Esophagus squamous epithelium (tissue), 5 donors: ENCODE data around the gene SCN5A. TPM values are rescaled to one million over a fixed set of nuclear protein-coding genes. Genes with fewer than 3 reads are reported as not detected.

Experiments used
- DNase-seq: peaks from one replicate; lab custom pipeline; 2025; lab: John Stamatoyannopoulos, UW
- H3K27ac ChIP-seq, 4 donors: fragments of 200-600 bp; sonication (generic); one replicate each; pipeline ENCODE4 v1.5.1; 2016 to 2019; ENCODE audit warnings: mild to moderate bottlenecking in 1 of 4
- H3K27me3 ChIP-seq, 4 donors: fragments of 200-600 bp; sonication (generic); 1 replicate in 3 of 4; 2 replicates in 1 of 4; pipeline versions ENCODE4 v1.5.1 to v1.6.0; 2017 to 2021; ENCODE audit warnings: antibody characterized with exemption in 1 of 4
- H3K36me3 ChIP-seq, 3 donors: fragments of 200-600 bp; sonication (generic); one replicate each; pipeline ENCODE4 v1.5.1; 2016 to 2019
- H3K4me1 ChIP-seq, 3 donors: fragments of 200-600 bp; sonication (generic); one replicate each; pipeline ENCODE4 v1.5.1; 2017 to 2019
- H3K4me3 ChIP-seq, 4 donors: fragments of 200-600 bp; sonication (generic); 1 replicate in 3 of 4; 2 replicates in 1 of 4; pipeline ENCODE4 v1.5.1; 2016 to 2019; ENCODE audit warnings: mild to moderate bottlenecking in 2 of 4, moderate library complexity in 1 of 4
- H3K9me3 ChIP-seq, 3 donors: fragments of 200-600 bp; sonication (generic); one replicate each; pipeline ENCODE4 v1.5.1; 2016 to 2019
- POLR2A ChIP-seq, 4 donors: fragments of 450-650 bp; IDR thresholded peaks; one replicate each; pipeline ENCODE4 v1.6.1; 2017; ENCODE audit warnings: antibody characterized with exemption in 4 of 4, mild to moderate bottlenecking in 4 of 4, moderate library complexity in 3 of 4
- WGBS, 2 donors: methylation state at CpG; one replicate each; pipeline ENCODE4 v1.1.5; 2018; 5-methylcytosine and 5-hydroxymethylcytosine counted together
- intact Hi-C: fragments of 100-400 bp; cut with DNase I; formaldehyde crosslinking; loops from one replicate; pipeline ENCODE4 v1.15.0; 2022
- total RNA-seq, 4 donors: library from RNA; depleted of rRNA; stranded (reverse); fragments of >200 nt; gene quantifications; one replicate each; pipeline ENCODE4 v1.1.0, GENCODE V29; 2016
- TF ChIP-seq, protein P1 (sequence below), 6 experiments: fragments of 450-650 bp in 4 of 6; fragments of 200-600 bp in 2 of 6; sonication (generic) in 2 of 6; IDR thresholded peaks; one replicate each; pipeline ENCODE4 v1.5.1; 2016 to 2019; ENCODE audit warnings: antibody characterized with exemption in 6 of 6, mild to moderate bottlenecking in 4 of 6, moderate library complexity in 4 of 6
- donor health status: DM: yes; HTN: yes; CAD: no.

SCN5A gene
- total RNA-seq, 4 donors from 2014 or later = 0.09 to 0.38 (median 0.18) TPM; not detected in 1

DNA sequence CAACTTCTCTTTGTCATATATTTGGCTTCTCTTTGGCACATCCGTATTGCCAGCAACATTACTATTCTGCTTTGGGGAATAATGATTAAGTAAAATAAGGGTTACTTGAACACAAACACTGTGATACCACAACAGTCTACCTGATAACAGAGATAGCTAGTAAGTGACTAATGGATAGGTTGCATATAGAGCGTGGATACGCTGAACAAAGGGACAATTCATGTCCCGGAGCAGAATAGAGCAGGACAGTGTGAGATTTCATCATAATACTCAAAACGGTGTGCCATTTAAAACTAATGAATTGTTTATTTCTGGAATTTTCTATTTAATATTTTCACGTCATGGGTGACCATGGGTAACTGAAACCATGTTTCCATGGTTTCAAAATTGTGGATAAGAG, 54.1 kb downstream of the SCN5A start:
- no peak for TF ChIP-seq POLR2A (IDR thresholded peaks at IDR 0.05)
- TF ChIP-seq, protein P1, sequence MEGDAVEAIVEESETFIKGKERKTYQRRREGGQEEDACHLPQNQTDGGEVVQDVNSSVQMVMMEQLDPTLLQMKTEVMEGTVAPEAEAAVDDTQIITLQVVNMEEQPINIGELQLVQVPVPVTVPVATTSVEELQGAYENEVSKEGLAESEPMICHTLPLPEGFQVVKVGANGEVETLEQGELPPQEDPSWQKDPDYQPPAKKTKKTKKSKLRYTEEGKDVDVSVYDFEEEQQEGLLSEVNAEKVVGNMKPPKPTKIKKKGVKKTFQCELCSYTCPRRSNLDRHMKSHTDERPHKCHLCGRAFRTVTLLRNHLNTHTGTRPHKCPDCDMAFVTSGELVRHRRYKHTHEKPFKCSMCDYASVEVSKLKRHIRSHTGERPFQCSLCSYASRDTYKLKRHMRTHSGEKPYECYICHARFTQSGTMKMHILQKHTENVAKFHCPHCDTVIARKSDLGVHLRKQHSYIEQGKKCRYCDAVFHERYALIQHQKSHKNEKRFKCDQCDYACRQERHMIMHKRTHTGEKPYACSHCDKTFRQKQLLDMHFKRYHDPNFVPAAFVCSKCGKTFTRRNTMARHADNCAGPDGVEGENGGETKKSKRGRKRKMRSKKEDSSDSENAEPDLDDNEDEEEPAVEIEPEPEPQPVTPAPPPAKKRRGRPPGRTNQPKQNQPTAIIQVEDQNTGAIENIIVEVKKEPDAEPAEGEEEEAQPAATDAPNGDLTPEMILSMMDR (IDR thresholded peaks at IDR 0.05) = no peak
- H3K27me3 ChIP-seq = no peaks in the 10 kb centered on the region
- WGBS, 2 donors = 74 to 77% methylated on average over 6 of the region's 6 CpGs
- intact Hi-C loops = no loop called here
- H3K36me3 ChIP-seq = no peaks in the 10 kb centered on the region
- DNase-seq = no peak
- H3K4me3 ChIP-seq = no peak overlapping the region
- no peak overlapping the region for H3K27ac ChIP-seq
- H3K9me3 ChIP-seq = no peaks in the 10 kb centered on the region
- H3K4me1 ChIP-seq = no peaks in the 10 kb centered on the region

DNA sequence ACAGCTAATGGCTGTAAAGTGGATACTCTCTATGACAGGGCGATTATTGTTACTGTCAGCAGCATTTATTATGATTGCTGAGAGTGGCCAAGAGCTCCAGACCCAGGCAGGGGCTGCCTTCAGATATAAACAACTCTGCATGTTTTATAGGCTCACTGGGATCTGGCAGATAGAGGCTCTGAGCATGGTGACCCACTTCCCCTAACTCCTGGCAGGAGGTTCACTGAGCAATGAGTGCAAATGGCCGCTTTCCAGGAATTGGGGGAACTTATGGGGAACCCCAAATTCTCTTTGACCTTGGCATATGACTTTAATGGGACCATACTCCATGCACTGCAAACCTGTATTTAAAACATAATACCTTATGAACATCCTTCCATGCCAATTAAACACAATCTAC, 59.0 kb downstream of the SCN5A start:
- H3K27me3 ChIP-seq = no peaks in the 10 kb centered on the region
- no peaks in the 10 kb centered on the region for H3K4me1 ChIP-seq
- no peak overlapping the region for H3K4me3 ChIP-seq
- DNase-seq = no peak
- H3K9me3 ChIP-seq = no peaks in the 10 kb centered on the region
- intact Hi-C loops = no loop called here
- TF ChIP-seq POLR2A (IDR thresholded peaks at IDR 0.05) = no peak
- TF ChIP-seq, protein P1 (IDR thresholded peaks at IDR 0.05) = no peak
- H3K36me3 ChIP-seq = no peaks in the 10 kb centered on the region
- 65 to 67% methylated on average over 2 of the region's 2 CpGs for WGBS, 2 donors
- no peak overlapping the region for H3K27ac ChIP-seq

DNA sequence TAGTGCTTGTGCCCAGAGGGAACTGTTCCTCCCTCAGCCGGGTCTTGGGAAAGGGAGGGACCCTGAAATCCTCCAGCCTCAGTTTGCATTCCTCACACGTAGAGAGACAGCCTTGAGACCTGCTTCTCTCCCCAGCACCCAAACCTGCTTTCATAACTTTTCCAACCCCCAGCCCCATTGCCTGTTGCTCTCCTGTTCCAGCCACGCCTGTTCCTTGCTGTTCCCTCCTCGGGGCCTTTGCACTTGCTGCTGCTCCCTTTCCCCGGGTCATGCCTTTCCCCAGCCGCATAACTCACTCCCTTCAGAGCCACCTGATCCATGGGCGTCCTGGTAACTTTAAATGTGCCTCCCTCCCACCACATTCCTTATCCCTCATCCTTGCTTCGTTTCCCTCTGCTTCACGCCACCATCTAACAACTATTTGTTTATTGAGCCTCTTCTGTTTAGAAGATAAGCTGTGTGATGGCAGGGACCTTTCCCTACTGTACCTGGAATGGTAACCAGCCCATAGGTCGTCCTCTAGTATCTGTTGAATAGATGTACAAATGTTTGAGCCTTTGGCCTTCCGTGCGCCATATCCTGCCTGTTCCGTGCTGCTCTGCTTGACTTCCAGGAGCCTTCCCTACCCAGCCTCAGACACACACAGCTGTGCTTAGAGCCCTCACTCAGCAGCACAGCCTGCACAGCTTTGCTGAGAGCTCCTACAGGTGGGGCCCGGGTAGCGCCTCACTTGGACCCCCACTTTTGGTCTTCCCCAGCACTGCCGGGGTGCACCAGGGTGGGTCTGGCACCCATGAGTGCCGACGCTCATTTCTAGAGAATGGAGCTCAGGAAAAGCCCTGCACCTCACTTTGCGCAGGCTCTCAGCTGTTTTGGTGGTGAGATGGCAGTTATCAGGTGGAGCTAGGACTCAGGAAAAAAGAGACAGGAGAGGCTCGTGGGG, 60.2 kb downstream of the SCN5A start:
- Histone ChIP-seq H3K27me3 (no peaks in the 10 kb centered on the region), H3K4me3 (no peak overlapping the region), H3K36me3 (no peaks in the 10 kb centered on the region), H3K4me1 (no peaks in the 10 kb centered on the region), H3K9me3 (no peaks in the 10 kb centered on the region), H3K27ac (no peak overlapping the region)
- intact Hi-C loops = no loop called here
- no peak for TF ChIP-seq POLR2A (IDR thresholded peaks at IDR 0.05)
- TF ChIP-seq, protein P1 (IDR thresholded peaks at IDR 0.05) = no peak
- 70 to 78% methylated on average over 13 to 17 of the region's 20 CpGs for WGBS, 2 donors
- DNase-seq = no peak

DNA sequence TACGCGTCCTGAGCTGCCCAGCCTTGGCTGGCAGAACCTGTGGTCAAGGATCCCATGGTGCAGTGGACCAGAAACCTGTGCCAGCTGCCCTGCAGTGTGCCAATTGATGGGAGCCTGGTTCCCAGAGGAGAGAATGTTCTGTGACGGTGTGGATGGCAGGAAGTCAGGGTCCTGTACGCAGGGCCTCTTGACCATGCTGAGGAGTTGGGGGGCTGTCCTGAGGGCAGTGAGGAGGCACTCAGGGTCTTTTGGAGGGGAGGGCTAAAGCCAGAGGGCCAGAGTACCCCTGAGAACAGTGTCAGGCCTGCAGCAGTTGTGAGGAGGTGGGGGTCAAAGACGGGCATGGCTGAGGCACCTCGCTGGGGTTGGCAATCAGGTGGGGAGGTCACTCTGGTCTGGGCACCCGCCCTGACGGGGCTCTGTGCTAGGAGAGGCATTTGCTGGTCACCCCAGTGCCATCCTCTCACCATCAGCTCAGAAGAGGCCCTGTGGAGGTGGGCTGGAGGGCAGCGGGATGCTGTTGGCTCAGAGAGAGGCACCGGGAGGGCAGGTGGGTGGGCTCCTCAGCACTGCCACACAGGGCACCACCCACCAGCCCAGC, 61.0 kb downstream of the SCN5A start:
- 0 to 91% methylated on average over 1 to 4 of the region's 10 CpGs for WGBS, 2 donors
- DNase-seq = no peak
- no peak overlapping the region for H3K27ac ChIP-seq
- H3K9me3 ChIP-seq = no peaks in the 10 kb centered on the region
- H3K27me3 ChIP-seq = no peaks in the 10 kb centered on the region
- no peaks in the 10 kb centered on the region for H3K4me1 ChIP-seq
- no peaks in the 10 kb centered on the region for H3K36me3 ChIP-seq
- TF ChIP-seq, protein P1 (IDR thresholded peaks at IDR 0.05) = no peak
- TF ChIP-seq POLR2A (IDR thresholded peaks at IDR 0.05) = no peak
- intact Hi-C loops = no loop called here
- no peak overlapping the region for H3K4me3 ChIP-seq

DNA sequence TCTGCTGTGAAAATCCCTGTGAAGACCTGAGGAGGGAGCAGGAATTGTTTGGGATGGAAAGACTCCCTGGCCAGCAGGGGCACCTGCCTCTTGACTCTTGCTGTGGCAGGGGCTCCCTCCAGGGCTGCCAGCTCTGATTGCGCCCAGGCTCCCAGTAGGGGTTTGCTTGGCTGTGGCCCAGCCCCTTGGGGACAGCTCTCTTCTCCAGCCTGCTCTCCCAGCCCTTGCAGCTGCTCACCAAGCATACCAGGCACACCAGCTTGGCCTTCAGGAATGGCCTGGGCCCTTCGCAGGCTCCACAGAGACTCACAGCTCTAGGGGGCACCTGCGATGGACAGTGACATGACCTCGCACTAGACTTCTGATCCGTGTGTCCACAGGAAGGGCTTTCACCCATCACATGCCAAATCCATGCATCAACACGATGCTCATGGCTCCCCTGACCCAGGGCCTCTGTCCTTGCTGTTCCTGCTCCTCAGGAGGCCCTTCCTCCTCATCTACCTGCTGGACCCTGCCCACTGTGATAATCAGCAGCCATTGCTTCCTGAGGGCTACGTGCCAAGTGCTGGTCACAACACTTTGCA, 61.8 kb downstream of the SCN5A start:
- H3K27me3 ChIP-seq = no peaks in the 10 kb centered on the region
- H3K9me3 ChIP-seq = no peaks in the 10 kb centered on the region
- H3K27ac ChIP-seq = no peak overlapping the region
- no peaks in the 10 kb centered on the region for H3K36me3 ChIP-seq
- TF ChIP-seq, protein P1 (IDR thresholded peaks at IDR 0.05) = no peak
- no peak for TF ChIP-seq POLR2A (IDR thresholded peaks at IDR 0.05)
- WGBS, 2 donors = 72 to 77% methylated on average over 2 to 6 of the region's 7 CpGs
- H3K4me1 ChIP-seq = no peaks in the 10 kb centered on the region
- no peak for DNase-seq
- intact Hi-C loops = no loop called here
- no peak overlapping the region for H3K4me3 ChIP-seq
